ENCODE measurements around the gene MYADM.
"Not testable (repeated sequence)": the region's sequence is repeated elsewhere in the genome, so short reads cannot be mapped to it uniquely, and the experiment has no call there.

Gene MYADM

GRCh38 chr19:53826876-53827275, 40.8 kb upstream of the MYADM start:
- POLR2A ChIA-PET (ENCODE audit: low non-redundant PET) = no interaction called here
- no peak overlapping the region for H3K27ac ChIP-seq
- no peak for TF ChIP-seq CTCF (conservative IDR thresholded peaks at IDR 0.05; ENCODE audit: low read depth)
- CTCF ChIA-PET = interaction anchor here (0.6 kb wide), 1 partner anchor 116 kb away, joined by 4 read pairs; no protein-coding TSS in a partner anchor
- no peak for DNase-seq (ENCODE audit: low spot score)

GRCh38 chr19:53828531-53828930, 39.2 kb upstream of the MYADM start:
- ChIA-PET CTCF (no interaction called here), POLR2A (ENCODE audit: low non-redundant PET) (no interaction called here)
- H3K27ac ChIP-seq = no peak overlapping the region
- no peak for TF ChIP-seq CTCF (conservative IDR thresholded peaks at IDR 0.05; ENCODE audit: low read depth)
- DNase-seq (ENCODE audit: low spot score) = no peak

GRCh38 chr19:53832861-53833260, 34.8 kb upstream of the MYADM start:
- H3K27ac ChIP-seq; POLR2A ChIA-PET (ENCODE audit: low non-redundant PET); DNase-seq (ENCODE audit: low spot score): not testable (repeated sequence)
- CTCF ChIA-PET = interaction anchor here (0.6 kb wide), 1 partner anchor 150 kb away, joined by 4 read pairs; no protein-coding TSS in a partner anchor

- CTCF ChIA-PET; DNase-seq (ENCODE audit: low spot score); POLR2A ChIA-PET (ENCODE audit: low non-redundant PET): not testable (repeated sequence)
- H3K27ac ChIP-seq = peak overlapping the region; percentile 24; the same call in 1 of the 2 replicates
Measured at GRCh38 chr19:53838446-53838845, 29.2 kb upstream of the MYADM start.

GRCh38 chr19:53840241-53840640, 27.4 kb upstream of the MYADM start:
- ChIA-PET POLR2A (ENCODE audit: low non-redundant PET) (interaction anchor here (0.6 kb wide), 1 partner anchor 17 kb away, joined by 3 read pairs; no protein-coding TSS in a partner anchor), CTCF (interaction anchor here (1.5 kb wide), 1 partner anchor 190 kb away, joined by 4 read pairs; no protein-coding TSS in a partner anchor)
- not testable (repeated sequence) for DNase-seq (ENCODE audit: low spot score)
- H3K27ac ChIP-seq = peak overlapping the region; percentile 74

- DNase-seq (ENCODE audit: low spot score) = not testable (repeated sequence)
- ChIA-PET CTCF (interaction anchor here (0.5 to 1.5 kb wide), 5 partner anchors 53 to 189 kb away, joined by 3 to 8 read pairs (median 3); no protein-coding TSS in a partner anchor), POLR2A (ENCODE audit: low non-redundant PET) (interaction anchor here (0.6 kb wide), 1 partner anchor 16 kb away, joined by 3 read pairs; no protein-coding TSS in a partner anchor)
- H3K27ac ChIP-seq = peak overlapping the region; percentile 74
Measured at GRCh38 chr19:53840914-53841313, 26.8 kb upstream of the MYADM start.

- ChIA-PET CTCF (no interaction called here), POLR2A (ENCODE audit: low non-redundant PET) (no interaction called here)
- H3K27ac ChIP-seq = no peak overlapping the region
- no peak for TF ChIP-seq CTCF (conservative IDR thresholded peaks at IDR 0.05; ENCODE audit: low read depth)
- DNase-seq (ENCODE audit: low spot score) = no peak
Measured at GRCh38 chr19:53844849-53845246, 22.8 kb upstream of the MYADM start.

GRCh38 chr19:53847555-53847954, 20.1 kb upstream of the MYADM start:
- TF ChIP-seq CTCF (conservative IDR thresholded peaks at IDR 0.05; ENCODE audit: low read depth) = no peak
- POLR2A ChIA-PET (ENCODE audit: low non-redundant PET) = interaction anchor here (0.6 kb wide), 1 partner anchor 8 kb away, joined by 4 read pairs; no protein-coding TSS in a partner anchor
- no peak for DNase-seq (ENCODE audit: low spot score)
- CTCF ChIA-PET = interaction anchor here (0.7 to 1.2 kb wide), 2 partner anchors 182 to 433 kb away, joined by 3 to 5 read pairs; no protein-coding TSS in a partner anchor
- H3K27ac ChIP-seq = no peak overlapping the region

- TF ChIP-seq CTCF (conservative IDR thresholded peaks at IDR 0.05; ENCODE audit: low read depth) = no peak
- ChIA-PET CTCF (no interaction called here), POLR2A (ENCODE audit: low non-redundant PET) (no interaction called here)
- DNase-seq (ENCODE audit: low spot score) = no peak
- no peak overlapping the region for H3K27ac ChIP-seq
Measured at GRCh38 chr19:53849237-53849676, 18.4 kb upstream of the MYADM start.
